22Rv1 (cell line): ENCODE measurements around the gene TNFSF12.

Experiments used
- ZFX ChIP-seq: fragments of 450-650 bp; IDR thresholded peaks from 2 replicates; pipeline ENCODE4 v1.6.1; 2017; ENCODE audit warnings: antibody characterized with exemption, borderline replicate concordance
- TF ChIP-seq, protein P1 (sequence below): fragments of 450-650 bp; IDR thresholded peaks from 2 replicates; pipeline ENCODE4 v1.5.1; 2017; ENCODE audit warnings: mild to moderate bottlenecking

- TF ChIP-seq, protein P1, sequence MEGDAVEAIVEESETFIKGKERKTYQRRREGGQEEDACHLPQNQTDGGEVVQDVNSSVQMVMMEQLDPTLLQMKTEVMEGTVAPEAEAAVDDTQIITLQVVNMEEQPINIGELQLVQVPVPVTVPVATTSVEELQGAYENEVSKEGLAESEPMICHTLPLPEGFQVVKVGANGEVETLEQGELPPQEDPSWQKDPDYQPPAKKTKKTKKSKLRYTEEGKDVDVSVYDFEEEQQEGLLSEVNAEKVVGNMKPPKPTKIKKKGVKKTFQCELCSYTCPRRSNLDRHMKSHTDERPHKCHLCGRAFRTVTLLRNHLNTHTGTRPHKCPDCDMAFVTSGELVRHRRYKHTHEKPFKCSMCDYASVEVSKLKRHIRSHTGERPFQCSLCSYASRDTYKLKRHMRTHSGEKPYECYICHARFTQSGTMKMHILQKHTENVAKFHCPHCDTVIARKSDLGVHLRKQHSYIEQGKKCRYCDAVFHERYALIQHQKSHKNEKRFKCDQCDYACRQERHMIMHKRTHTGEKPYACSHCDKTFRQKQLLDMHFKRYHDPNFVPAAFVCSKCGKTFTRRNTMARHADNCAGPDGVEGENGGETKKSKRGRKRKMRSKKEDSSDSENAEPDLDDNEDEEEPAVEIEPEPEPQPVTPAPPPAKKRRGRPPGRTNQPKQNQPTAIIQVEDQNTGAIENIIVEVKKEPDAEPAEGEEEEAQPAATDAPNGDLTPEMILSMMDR: no peak
- no peak for TF ChIP-seq ZFX
Observed at GRCh38 chr17:7544911-7545310, 3.9 kb upstream of the TNFSF12 start.
